Measurements from ENCODE around the gene NELFB.

DNA sequence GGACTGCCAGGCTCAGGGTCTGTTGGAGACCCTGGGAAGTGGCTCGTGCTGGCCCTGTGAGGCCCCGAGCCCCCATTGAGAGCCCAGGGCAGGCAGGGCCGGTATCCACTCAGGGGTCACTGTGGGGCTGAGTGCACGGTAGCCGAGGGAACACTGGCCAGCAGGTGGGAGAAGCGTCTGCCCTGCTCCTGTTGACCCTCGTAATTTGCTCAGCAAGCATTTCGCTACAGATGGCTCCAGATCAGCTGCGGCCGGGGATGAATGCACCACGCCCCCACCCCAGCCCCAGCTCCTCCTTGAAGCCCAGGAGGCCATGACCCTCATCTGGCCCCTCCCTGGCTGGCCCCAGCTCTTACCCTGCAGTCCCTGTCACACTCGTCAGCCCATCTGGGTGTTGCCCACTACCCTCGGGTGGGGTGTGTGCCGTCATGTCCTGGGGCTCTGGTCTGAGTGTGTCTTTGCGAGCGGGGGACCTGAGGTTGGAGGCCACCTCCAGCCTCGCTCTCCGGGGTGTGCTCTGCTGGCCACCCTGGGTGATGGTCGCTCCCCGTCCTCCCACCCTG lies 53.0 kb downstream of the NELFB start:
- TF ChIP-seq CTCF (IDR thresholded peaks at IDR 0.05) (no peak), POLR2A (IDR thresholded peaks at IDR 0.05) (no peak)
